OCI-LY3 (cell line): Measurements from ENCODE around the gene NT5C2.

Experiments
- H2AFZ ChIP-seq: fragments of 200-600, 300-600 bp; shearing (Covaris generic); 2 replicates; pipeline ENCODE4 v1.6.0; 2014; ENCODE audit warnings: antibody characterized with exemption, low read depth, low read length
- H3K27ac ChIP-seq: fragments of 200-600, 300-600 bp; sonication (generic); 2 replicates; pipeline ENCODE4 v1.5.1; 2014; ENCODE audit warnings: mild to moderate bottlenecking, low read length, moderate library complexity, mixed read lengths
- H3K27me3 ChIP-seq: fragments of 200-600, 300-600 bp; sonication (generic); 2 replicates; pipeline ENCODE4 v1.6.1; 2014; ENCODE audit warnings: low read depth, low read length, mixed read lengths
- H3K36me3 ChIP-seq: fragments of 200-600, 300-600 bp; sonication (generic); replicated peaks from 2 replicates; pipeline ENCODE3; 2014; ENCODE audit warnings: low read depth, low read length, mixed read lengths
- H3K4me1 ChIP-seq: fragments of 300-600, 200-600 bp; sonication (generic); 2 replicates; pipeline ENCODE4 v1.6.1; 2014; ENCODE audit warnings: low read length, mixed read lengths
- H3K4me2 ChIP-seq: fragments of 200-600, 300-600 bp; sonication (generic); 2 replicates; pipeline ENCODE4 v1.6.1; 2014; ENCODE audit warnings: low read length, mixed read lengths
- H3K4me3 ChIP-seq: fragments of 300-600, 200-600 bp; sonication (generic); 2 replicates; pipeline ENCODE4 v1.5.1; 2014; ENCODE audit warnings: antibody characterized with exemption, mild to moderate bottlenecking, low read length, moderate library complexity
- H3K79me2 ChIP-seq: fragments of 300-600, 200-600 bp; shearing (Covaris generic); 2 replicates; pipeline ENCODE4 v1.6.1; 2014; ENCODE audit warnings: mild to moderate bottlenecking, low read length, mixed read lengths
- H3K9ac ChIP-seq: fragments of 300-600, 200-600 bp; shearing (Covaris generic); 2 replicates; pipeline ENCODE4 v1.6.0; 2014; ENCODE audit warnings: mild to moderate bottlenecking, low read length, moderate library complexity
- H3K9me3 ChIP-seq: fragments of 200-600, 300-600 bp; shearing (Covaris generic); 2 replicates; pipeline ENCODE4 v1.6.1; 2014; ENCODE audit warnings: low read length, mixed read lengths; ENCODE audit not compliant: insufficient read depth
- H4K20me1 ChIP-seq: fragments of 200-600, 300-600 bp; sonication (generic); 2 replicates; pipeline ENCODE4 v1.6.1; 2016; ENCODE audit warnings: low read length, mixed read lengths; ENCODE audit not compliant: insufficient read depth
- EZH2phosphoT487 ChIP-seq: fragments of 200-600 bp; shearing (Covaris generic); IDR thresholded peaks from 2 replicates; pipeline ENCODE4 v1.6.1; 2018; ENCODE audit warnings: antibody characterized with exemption, mixed run types, low read depth
- TF ChIP-seq, protein P1 (sequence below): fragments of 200-600, 300-600 bp; sonication (generic); IDR thresholded peaks from 2 replicates; pipeline ENCODE4 v1.5.1; 2014; ENCODE audit warnings: antibody characterized with exemption, low read length, low read depth

The NT5C2 gene

DNA sequence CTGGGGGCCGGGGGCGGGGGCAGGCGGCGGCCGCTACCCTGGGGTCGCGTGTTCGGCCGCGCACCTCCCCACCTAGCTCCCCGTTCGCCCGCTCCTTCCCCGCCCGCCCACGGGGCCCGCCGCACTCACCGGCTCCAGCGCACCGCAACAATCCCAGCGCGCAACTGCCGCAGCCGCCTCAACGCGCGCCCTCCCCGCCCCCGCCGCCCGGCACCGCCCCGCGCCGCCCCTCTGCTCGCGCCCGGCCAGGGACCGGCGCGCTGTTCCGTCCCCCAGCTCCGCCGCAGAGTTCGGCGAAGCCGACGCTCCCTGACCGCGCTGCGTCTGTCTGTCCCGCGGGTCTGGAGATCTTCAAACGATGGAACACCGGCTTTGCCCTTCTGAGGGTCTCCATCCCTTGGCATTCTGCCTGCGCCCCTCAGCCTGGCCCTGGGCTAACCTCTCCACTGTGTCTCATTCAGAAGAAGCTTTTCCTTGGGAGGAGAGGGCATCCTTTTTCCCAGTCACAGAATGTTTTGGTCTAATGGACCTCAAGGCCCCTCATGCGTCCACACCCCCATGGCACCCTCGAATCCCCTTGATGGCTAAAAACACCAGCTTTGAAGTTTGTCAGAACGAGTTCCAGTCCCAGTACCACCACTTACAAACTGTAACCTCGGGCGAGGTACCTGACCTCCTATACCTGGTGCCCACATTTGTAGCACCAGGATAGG, at the start of gene NT5C2:
Gene NT5C2, minus strand, starts transcription at position 166 of the 713 bp plus-strand sequence. CDS start 18,314 bp downstream, outside the sequence.
- H3K36me3 ChIP-seq = no peaks in the 10 kb centered on the region
- no peaks in the 10 kb centered on the region for H3K9me3 ChIP-seq
- H3K4me2 ChIP-seq = peak within 1 kb of the TSS; percentile 93
- H3K4me1 ChIP-seq = peaks cover 17% of the 10 kb centered on the region
- H4K20me1 ChIP-seq = no peaks in the 10 kb centered on the region
- peak within 1 kb of the TSS; percentile 93 for H3K4me3 ChIP-seq
- peak within 1 kb of the TSS; percentile 75 for H2AFZ ChIP-seq
- peak within 1 kb of the TSS; percentile 55 for H3K27ac ChIP-seq
- TF ChIP-seq, protein P1, sequence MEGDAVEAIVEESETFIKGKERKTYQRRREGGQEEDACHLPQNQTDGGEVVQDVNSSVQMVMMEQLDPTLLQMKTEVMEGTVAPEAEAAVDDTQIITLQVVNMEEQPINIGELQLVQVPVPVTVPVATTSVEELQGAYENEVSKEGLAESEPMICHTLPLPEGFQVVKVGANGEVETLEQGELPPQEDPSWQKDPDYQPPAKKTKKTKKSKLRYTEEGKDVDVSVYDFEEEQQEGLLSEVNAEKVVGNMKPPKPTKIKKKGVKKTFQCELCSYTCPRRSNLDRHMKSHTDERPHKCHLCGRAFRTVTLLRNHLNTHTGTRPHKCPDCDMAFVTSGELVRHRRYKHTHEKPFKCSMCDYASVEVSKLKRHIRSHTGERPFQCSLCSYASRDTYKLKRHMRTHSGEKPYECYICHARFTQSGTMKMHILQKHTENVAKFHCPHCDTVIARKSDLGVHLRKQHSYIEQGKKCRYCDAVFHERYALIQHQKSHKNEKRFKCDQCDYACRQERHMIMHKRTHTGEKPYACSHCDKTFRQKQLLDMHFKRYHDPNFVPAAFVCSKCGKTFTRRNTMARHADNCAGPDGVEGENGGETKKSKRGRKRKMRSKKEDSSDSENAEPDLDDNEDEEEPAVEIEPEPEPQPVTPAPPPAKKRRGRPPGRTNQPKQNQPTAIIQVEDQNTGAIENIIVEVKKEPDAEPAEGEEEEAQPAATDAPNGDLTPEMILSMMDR = no peak
- no peak for TF ChIP-seq EZH2phosphoT487
- H3K27me3 ChIP-seq = peaks cover 10% of the 10 kb centered on the region
- H3K9ac ChIP-seq = peak within 1 kb of the TSS; percentile 86
- peaks cover 31% of the 10 kb centered on the region for H3K79me2 ChIP-seq

DNA sequence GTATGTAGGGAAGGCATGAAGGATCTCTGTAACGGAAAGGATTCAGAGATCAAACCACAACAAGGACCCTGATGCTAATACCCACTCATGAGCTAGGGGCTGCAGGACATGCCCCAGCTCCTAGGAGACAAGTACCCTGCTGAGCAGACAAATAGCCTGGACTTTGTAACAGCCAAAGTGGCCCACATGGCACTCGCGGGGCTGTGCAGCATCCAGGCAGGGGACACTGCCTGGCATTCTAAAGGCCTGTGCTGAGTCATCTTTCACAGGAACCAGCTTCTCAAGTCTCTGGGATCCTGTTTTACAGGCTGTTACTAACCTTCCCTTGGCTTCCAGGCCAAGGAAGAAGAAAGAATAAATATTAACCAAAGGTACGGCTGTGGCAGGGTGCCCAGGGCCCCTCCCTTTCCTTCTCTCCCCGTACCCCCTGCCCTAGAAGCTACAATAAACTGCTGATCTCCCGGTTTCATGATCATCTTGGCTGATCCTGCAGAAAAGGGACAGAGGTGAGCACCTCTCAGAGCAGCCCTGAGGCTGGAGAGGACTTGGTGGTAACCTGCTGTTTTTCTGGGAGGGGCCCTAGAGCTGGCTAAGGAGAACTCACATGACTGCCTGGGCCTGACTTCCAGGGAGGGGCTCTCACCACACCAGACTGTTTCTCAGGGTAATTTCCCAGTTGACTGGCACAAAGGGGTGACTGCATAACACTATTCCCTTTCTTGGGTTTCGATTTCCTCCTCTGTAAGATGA, 48.4 kb upstream of the NT5C2 start:
- Histone ChIP-seq H3K79me2 (no peaks in the 10 kb centered on the region), H3K4me1 (peaks cover 8% of the 10 kb centered on the region), H3K9ac (no peak overlapping the region), H3K4me3 (no peak overlapping the region), H3K36me3 (no peaks in the 10 kb centered on the region), H3K4me2 (no peak overlapping the region), H3K27ac (no peak overlapping the region), H3K27me3 (no peaks in the 10 kb centered on the region), H2AFZ (no peak overlapping the region), H3K9me3 (no peaks in the 10 kb centered on the region), H4K20me1 (no peaks in the 10 kb centered on the region)
- TF ChIP-seq, protein P1 = no peak
- no peak for TF ChIP-seq EZH2phosphoT487

DNA sequence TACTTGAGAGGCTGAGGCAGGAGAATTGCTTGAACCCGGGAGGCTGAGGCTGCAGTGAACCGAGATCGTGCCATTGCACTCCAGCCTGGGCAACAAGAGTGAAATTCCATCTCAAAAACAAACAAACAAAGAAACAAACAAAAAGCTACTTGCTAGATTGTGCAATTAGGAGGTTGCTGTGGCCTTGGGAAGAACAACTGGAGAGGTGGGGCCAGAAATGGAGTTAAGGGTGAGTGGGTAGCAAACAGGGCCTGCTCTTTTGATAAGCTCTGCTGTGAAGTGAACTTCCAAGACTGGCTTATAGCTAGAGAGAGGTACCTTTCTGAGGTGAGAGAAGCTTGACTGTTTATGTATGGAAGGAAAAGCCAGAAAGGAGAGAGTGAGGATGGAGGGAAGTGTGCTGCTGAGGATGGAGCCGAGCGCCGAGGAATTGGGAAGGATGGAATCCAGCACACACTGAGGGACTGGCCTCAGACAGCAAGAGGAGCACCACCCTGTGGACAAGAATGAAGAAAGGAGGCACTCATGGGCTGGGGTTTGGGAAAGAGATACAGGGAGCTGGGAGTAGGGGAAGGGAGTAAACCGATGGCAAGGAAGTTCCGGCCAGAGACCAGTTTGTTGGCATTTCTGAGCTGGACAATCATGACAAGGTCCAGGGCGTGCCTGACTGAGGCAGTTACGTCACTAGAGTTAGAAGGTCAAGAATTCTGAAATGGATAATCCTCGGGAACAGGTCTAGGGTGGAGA, 45.6 kb upstream of the NT5C2 start:
- H2AFZ ChIP-seq = no peak overlapping the region
- no peak overlapping the region for H3K4me2 ChIP-seq
- H3K79me2 ChIP-seq = no peaks in the 10 kb centered on the region
- TF ChIP-seq, protein P1 = no peak; the same call in 1 of the 2 replicates
- no peak for TF ChIP-seq EZH2phosphoT487
- H3K27ac ChIP-seq = no peak overlapping the region
- H3K9ac ChIP-seq = no peak overlapping the region
- no peak overlapping the region for H3K4me3 ChIP-seq
- H3K9me3 ChIP-seq = no peaks in the 10 kb centered on the region
- H3K36me3 ChIP-seq = no peaks in the 10 kb centered on the region
- H4K20me1 ChIP-seq = no peaks in the 10 kb centered on the region
- H3K4me1 ChIP-seq = peaks cover 8% of the 10 kb centered on the region
- H3K27me3 ChIP-seq = no peaks in the 10 kb centered on the region

DNA sequence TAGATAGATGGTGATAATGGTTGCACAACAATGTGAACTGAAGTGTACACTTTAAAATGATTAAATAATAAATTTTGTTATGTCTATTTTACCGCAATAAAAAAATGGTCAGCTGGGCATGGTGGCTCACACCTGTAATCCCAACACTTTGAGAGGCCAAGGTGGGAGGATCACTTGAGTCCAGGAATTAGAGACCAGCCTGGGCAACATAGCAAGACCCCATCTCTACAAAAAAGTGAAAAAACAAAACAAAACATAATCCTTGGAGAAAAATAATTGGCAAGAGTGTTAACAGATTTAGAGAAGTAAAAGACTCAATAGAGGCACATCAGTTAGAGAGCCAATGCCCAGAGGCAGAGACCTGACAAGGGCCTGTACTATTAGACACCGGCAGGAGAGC, 42.7 kb upstream of the NT5C2 start:
- Histone ChIP-seq H2AFZ (no peak overlapping the region), H3K27me3 (no peaks in the 10 kb centered on the region), H3K36me3 (no peaks in the 10 kb centered on the region), H3K4me3 (no peak overlapping the region), H3K79me2 (no peaks in the 10 kb centered on the region), H3K27ac (no peak overlapping the region), H3K4me1 (peaks cover 8% of the 10 kb centered on the region), H4K20me1 (no peaks in the 10 kb centered on the region), H3K9me3 (no peaks in the 10 kb centered on the region), H3K9ac (no peak overlapping the region), H3K4me2 (no peak overlapping the region)
- TF ChIP-seq EZH2phosphoT487 = no peak
- TF ChIP-seq, protein P1 = no peak
